ENCODE measurements around the gene MYCBP2.
"Not testable (repeated sequence)": the region's sequence is repeated elsewhere in the genome, so short reads cannot be mapped to it uniquely, and the experiment has no call there.

MYCBP2 gene

DNA sequence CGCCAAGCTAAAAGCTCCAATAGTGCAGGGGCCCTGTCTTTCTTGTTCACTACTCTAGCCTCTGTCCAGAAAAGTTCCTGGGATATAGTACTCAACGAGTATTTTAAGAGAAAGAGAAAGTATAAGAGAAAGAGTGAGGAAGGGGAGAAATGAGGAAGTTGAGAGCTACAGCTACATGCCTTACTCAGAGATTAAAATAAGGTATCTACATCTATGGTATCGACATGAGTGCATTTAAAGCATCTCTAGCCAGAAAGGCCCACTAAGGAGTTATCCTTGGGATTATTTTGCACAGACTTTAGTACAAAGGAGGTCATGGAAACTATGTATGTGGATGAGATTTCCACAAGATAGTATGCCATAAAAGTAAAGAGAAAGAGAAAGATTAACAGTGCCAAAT lies 28.5 kb downstream of the MYCBP2 start:
- DNase-seq: no peak

DNA sequence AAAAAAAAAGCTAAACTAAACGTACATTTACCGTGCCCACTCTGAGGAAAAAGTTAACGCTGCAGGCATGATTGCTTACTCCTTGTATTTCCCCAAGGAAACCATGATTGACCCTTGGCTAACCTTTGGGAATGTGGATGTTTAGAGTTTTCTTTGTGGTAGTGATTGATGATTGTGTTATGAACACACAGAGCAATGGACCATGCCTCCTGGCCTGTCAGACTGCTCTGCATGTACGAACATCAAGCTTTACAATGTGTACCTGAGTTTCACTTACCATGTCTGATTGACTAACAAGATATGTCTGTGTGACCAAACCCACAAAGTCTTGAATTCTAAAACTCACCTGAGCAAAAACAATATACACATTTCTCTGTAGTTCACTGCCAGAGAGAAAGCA lies 35.1 kb downstream of the MYCBP2 start:
- no peak for DNase-seq

DNA sequence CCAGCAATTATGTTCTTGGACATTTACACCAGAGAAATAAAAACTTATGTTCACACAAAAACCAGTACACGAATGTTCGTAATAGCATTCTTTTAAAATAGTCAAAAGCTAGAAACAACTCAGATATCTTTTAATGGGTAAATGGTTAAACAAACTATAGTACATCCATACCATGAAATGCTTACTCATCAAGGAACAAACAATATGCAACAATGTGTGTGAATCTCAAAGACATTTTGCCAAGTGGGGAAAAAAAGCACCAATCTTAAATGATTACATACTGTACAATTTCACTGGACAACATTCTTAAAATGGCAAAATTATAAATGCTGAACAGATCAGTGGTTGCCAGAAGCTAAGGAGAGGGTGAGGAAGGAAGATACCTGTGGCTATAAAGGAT lies 36.6 kb downstream of the MYCBP2 start:
- no peak for DNase-seq

DNA sequence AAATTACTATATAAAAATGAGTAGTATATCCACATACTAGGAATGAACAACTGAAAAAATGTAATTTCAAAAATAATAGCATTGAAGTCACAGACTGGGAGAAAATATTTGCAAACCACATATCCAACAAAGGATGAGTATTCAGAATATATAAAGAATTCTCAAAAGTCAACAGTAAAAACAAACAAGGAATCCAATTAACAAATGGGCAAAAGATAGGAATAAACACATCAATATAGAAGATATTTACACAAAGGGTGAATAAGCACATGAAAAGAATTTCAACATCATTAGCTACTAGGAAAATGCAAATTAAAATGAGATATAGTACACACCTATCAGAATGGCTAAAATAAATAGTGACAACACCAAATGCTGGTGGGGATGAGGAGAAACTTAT lies 37.0 kb downstream of the MYCBP2 start:
- no peak for DNase-seq

DNA sequence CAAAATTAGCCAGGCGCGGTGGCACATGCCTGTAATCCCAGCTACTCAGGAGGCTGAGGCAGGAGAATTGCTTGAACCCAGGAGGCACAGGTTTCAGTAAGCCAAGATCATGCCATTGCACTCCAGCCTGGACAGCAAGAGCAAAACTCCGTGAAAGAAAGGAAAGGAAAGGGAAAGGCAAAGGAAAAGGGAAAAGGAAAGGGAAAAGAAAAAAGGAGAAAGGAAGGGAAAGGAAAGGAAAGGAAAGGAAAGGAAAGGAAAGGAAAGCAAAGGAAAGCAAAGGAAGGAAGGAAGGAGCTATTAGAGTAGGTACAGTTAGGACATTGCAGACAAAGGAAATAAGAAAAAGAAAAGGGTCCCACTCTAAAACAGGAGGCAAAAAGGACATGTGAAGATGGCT lies 41.3 kb downstream of the MYCBP2 start:
- DNase-seq: not testable (repeated sequence)

DNA sequence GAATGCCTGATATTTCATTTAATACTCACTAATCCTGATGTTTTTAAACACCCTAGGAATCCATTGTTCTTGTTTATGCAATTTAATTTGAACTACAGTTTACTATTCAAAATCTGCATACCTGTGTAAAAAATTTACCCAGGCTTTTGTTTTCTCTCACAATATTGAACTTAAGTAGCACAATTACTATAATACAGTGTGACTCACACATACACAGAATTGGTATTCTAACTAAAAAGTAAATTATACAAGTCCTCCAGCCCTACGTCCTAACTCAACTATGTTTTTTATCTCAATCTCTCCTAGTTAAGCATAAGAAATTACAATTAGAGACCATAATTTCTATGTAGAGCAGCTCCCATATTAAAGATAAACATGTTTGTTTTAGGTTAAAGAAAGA lies 41.8 kb downstream of the MYCBP2 start:
- no peak for DNase-seq

DNA sequence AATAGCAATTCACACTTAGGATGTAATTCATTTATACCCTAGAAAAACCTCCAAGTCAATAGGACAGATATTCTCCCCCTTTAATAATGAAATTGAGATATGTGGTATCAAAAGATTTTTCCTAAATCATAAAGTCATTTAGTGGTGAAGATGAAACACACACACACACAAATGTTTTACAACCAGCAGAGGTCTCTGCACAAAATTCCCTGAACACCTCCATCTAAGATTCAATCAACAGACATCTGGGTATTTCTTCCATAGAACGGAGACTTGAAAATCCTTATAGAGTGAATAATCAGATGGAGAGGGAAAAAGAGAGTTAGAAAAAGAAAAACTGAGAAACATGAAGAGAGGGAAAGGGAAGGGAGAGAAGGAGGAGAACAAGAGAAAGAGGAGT lies 52.8 kb downstream of the MYCBP2 start:
- no peak for DNase-seq

DNA sequence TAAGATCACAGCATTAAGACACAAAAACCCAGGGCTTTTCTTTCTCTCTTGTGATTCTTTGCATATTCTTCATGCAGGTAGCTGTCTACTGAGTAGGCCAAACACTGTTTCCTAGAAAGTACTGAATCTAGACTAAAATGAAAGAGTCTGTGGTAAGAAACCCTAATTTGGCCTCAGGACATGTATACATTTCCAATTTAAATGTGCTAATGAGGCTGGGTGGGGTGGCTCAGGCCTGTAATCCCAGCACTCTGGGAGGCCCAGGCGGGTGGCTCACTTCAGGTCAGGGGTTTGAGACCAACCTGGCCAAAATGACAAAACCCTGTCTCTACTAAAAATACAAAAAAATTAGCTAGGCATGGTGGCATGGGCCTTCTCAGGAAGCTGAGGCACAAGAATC lies 57.8 kb downstream of the MYCBP2 start:
- no peak for DNase-seq

DNA sequence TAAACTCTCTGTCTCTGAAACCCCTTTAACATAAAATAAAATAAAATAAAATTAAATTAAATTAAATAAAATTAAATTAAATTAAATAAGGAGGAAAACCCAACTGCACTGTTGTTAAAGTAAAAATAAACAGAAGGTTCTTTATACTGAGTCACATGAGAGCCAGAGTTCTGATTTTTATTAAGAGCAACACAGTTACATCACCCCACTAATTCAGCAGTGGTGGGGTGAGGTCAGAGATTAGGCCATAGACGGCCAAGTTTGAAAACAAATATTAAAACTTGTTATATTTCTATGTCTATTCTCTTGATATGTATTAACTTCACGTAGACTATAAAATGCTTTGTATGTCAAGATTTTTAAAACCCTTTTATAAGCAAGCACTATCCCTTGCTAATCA lies 59.5 kb downstream of the MYCBP2 start:
- DNase-seq: no peak

DNA sequence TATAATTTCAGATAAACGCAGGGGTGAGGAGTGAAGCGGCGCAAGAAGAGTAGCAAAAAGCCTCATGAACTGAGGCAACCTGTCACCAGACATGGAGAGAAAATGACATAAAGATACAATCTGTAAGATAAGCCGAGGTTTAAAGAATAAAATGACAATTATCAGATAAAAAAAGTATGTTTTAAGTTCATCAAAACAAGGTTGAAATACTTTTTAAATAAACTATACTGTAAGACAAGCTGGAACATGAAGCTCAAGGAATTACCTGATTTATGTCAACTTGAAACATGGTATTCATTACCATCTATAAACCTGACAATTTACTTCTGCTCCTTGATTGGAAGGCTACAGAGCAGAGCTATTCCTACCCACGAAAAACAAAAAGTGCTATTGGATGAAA lies 61.6 kb downstream of the MYCBP2 start:
- no peak for DNase-seq

DNA sequence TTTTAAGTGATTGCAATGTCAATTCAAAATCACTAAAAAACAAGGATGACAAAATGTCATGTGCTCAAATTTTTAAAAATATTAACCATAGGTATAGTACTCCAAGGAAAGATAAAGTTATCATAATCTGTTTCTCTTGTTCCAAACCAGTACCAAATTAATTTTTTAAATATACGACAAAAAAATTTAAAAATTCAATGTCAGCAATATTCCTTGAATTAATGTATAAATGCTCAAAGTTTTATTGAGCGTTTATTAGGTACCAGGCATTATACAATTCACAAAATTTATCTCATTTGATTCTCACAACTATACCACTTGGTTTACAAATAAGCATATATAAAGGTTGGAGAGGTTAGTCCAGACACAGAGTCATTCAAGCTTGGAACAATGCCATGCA lies 64.7 kb downstream of the MYCBP2 start:
- no peak for DNase-seq

DNA sequence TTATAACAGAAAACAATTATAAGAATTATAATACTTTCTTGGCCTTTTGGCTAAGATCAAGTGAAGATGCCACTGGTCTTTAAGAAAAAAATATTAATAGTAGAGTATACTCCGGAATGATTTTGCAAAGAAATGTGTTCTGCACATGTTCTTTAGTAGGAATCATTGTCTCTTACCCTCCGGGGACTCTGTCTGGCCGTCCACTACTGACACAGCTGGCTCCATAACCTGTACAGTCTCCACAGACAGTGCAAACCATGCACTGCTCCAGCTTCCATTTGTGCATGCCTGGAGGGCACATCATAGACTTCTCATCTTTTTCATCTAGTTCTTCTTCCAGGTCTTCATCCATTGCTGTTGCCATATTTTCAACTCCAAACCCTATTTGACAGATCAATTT lies 75.9 kb downstream of the MYCBP2 start:
- no peak for DNase-seq

DNA sequence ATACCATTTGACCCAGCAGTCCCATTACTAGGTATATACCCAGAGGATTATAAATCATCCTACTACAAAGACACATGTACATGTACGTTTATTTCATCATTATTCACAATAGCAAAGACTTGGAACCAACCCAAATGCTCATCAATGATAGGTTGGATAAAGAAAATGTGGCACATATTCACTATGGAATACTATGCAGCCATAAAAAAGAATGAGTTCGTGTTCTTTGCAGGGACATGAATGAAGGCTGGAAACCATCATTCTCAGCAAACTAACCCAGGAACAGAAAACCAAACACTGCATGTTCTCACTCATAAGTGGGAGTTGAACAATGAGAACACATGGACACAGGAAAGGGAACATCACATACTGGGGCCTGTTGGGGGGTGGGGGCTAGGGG lies 81.7 kb downstream of the MYCBP2 start:
- not testable (repeated sequence) for DNase-seq

DNA sequence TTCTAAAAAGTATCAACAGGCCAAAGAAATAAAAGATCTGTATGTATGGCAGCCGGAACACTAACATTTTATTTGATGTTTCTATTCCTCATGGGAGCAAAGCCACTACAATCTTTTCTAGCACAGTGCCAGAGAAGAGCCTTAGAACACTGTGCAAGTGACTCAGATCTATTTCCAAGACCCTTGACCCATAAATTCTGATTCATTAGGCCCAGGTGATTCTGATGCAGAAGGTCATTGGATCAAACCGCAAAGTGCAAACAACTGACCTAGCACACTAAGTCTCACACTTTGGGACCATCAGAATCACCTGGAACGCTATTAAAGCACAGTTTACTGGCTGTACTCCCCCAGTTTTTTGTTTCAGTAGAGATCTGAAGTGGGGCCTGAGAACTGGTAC lies 87.6 kb downstream of the MYCBP2 start:
- DNase-seq: no peak

DNA sequence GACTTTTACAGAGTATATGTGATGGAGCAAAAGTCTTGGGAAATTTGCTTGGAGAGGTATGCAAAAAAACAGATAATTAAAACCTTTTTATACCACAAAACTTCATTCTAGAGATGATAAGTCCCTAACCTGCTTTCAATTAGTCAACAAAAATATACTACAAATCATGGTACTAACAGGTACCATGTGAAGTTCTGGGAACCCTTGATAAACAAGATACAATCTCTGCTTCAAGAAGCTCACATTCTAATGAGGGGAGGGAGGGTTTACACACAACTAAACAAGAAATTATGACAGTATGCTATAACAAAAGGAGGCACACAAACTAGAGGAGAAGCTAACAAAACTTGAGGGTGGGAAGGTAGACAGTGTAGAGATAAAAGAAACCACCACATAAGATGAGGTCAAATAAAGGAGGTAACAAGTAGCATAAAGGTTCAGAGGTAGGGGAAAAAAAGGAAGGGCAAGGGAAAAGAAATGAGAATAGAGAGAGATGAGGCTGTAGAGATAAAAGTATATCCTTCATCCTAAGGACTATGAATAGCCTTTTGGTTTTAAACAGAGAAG lies 91.4 kb downstream of the MYCBP2 start:
- no peak for DNase-seq

DNA sequence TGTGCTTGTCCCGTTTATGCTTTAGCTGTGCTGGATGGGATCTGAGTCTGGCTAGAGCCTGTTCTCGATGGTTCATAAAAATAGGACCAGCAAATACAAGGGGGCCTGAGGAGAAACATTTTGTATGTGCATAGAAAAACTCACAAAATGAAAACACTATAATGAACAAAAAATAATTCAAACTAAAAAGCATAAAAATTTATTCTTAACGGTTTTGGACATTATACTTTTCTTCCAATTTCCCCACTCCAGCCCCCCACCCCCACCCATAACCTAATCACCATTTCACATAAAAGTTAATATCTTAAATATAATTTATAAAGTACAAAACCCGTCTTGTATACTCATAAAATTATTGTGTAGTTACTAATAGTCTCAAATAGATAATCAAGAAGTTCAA lies 93.7 kb downstream of the MYCBP2 start:
- DNase-seq: no peak

DNA sequence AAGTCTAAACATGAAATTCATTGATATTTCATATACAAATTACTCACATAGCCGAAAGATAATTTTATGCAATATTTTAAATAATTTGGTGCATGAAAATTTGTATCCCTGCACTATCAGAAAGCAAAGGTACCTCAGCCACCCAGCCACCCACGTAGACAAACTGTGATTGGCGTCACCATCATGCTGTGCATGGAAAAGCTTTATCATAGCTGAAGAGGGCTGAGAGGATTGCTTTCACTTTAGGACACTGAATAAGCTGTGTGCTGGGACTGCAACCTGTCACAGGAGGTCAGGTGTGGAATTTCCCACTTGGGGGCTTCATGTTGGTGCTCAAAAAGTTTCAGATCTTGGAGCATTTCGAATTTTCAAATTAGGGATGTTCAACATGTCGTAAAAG lies 96.3 kb downstream of the MYCBP2 start:
- DNase-seq: no peak

DNA sequence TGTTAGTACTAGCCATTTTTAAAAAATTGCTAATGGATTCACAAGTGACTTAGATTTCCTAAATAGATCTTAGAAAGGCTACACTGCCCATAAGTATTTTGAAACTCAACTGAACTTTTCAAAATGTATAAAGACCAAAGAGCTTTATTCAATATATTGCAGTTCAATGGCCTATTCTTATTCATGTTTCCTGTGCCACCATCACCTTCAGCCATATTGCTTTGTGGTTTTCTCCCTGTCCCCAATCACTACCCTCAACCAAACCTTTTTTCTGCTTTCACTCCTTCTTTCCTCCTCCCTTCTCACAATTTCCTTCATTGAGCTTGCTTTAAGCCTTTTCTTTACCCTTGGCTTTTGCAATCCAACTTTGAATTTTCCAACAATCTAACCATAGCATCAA lies 100.9 kb downstream of the MYCBP2 start:
- DNase-seq: no peak

DNA sequence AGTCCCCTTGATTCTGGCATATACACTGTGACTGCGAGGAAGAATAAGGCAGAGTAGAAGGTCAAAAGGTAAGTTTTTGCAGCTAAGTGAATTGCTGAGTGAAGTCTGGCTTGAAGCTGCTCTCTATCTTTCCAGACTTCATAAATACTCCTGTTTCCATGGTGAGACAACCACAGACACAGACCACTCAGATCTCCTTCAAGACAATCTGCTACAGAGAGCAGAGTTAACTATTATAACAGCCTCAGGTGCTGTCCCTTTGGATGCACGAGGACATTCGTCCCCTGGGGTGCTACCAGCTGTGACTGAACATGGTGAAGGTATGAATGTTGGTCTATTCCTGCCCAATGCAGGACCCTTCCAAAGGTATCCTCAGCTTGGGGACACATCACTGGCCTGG lies 104.0 kb downstream of the MYCBP2 start:
- no peak for DNase-seq

DNA sequence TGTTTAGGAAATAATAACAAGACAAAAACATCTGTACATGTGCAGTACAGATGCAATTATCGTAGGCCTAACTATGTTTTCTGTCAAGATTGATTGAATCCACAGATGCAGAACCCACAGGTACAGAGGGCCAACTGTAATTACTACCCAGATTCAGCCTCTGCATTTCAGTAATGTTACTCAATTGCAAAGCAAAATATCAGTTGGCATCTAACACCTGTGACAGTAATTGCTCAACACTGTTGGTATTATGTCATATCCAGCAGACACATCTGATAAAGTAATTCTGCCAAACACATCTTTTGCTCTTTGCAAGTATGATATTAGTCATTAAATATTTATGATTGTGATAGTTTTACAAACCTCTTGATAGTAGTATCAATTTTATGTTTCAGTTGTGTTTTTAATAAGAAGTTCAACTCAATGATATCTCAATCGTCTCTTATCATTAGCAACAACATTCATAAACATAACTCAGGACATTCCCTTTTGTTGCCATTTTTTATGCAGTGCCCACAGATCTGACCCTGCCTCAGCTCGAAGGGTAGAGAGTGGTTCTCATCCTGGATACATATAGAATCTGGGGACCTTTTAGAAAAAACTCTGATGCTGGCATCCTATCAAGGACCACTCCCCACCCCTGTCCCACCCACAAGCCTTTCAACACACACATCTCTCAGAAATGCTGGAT lies 104.7 kb downstream of the MYCBP2 start:
- no peak for DNase-seq

DNA sequence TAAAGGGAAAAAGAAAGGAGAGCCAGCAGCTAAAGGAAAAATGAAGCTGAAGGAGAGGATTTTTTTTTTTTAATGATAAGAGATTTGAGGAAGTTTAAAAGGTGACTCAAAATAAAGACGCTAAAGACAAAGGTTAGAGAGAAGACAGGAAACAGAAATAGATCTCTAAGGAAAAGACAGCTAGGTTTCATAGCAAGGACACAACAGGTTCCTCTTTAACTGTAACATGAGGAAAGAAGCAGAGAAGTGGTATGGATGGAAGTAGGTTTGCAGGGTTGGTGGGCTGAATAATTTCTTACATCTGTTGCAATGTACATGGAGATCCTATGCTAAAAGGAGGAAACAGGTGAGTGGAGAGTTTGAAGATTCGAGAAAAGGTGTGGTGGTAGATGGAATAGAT lies 107.5 kb downstream of the MYCBP2 start:
- no peak for DNase-seq

DNA sequence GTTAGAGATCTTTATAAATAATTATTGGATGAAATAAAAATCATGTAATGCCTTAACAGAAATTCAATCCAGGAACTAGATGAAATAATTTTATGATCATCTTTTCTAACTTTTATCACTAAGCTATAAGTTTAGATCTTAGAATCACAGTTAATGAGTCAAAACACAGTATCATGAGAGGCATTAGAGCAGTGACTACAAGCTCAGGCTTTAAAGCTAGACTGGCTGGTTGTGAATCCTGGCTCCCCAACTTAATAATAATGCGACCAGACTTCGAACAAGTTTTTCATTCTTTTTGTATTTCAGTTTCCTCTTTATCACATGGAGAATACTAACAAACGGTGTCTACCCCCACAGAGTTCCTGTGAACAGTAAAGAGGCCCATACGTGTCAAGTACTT lies 108.6 kb downstream of the MYCBP2 start:
- DNase-seq: no peak

DNA sequence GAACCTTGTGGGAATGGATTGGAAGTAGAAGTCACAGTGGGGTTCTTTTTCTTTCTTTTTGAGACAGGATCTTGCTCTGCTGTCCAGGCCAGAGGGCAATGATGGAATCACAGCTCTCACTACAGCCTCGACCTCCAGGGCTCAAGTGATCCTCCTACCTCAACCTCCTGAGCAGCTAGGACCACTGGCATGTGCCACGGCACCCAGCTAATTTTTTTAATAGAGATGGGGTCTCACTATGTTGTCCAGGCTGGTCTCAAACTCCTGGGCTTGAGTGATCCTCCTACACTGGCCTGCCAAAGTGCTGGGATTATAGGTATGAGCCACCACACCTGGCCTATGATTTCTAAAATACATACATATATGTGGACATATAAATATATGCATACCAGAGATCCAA lies 111.4 kb downstream of the MYCBP2 start:
- no peak for DNase-seq

DNA sequence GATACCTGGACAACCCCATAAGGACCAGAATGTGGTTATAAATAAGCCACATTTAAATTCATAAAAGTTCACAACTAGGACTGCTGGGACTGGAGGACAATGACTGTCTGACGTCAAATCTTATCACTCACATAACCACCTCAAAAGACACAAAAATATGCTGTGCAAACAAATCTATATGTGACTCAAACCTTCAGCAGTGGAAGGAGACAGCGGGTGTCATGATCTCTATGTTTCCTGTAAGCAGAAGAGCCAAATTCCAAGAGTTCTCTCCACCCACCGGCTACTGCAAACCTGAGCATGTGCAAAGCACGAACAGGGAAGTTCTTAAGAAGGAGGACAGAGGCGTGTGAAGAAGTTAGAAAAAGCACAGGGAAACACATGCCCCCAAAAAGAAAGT lies 113.2 kb downstream of the MYCBP2 start:
- DNase-seq: no peak

DNA sequence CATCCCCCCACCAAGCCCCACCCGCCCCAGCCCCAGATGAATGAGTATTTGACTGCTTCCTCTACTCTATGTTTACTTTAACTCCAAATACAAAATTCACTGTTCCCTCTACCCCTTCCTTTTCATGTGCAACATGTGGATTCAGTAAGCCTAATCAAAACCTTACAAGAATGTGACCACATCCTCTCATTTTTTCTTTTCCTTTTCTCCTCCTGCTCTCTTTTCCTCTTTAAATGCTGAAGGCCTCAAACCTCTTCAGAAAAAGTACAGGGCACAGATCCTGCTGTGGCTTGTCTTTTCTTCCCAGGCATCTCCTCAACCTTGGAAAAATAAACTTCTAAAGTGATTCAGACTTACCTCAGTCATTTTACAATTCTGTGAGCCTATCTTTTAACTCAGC lies 119.0 kb downstream of the MYCBP2 start:
- DNase-seq: no peak

All from NCI-H510A treated with DMSO at 0.1 percent for 48 hours (cell line).